Kidney (tissue), 14 donors: ENCODE results near the gene KRTAP5-6. TPM values are rescaled to one million over a fixed set of nuclear protein-coding genes. Genes with fewer than 3 reads are reported as not detected.

Source experiments
- DNase-seq, 5 donors: peaks; one replicate each; pipeline ENCODE4 v3.0.0-alpha.2; 2013 to 2020
- FAIRE-seq: peaks from 2 replicates; lab custom pipeline; 2012; peaks lifted over from hg19 to GRCh38; lab: Jason Lieb, UNC
- H3K27ac ChIP-seq, 2 donors: one replicate each; pipeline ENCODE4 v1.7.0; 2013; ENCODE audit warnings: low read depth in 2 of 2, low read length in 2 of 2, inconsistent platforms in 1 of 2
- H3K27me3 ChIP-seq: one replicate; pipeline ENCODE4 v1.7.1; 2013; ENCODE audit warnings: low read length, inconsistent platforms; ENCODE audit not compliant: control insufficient read depth, insufficient read depth
- H3K36me3 ChIP-seq, 3 donors: one replicate each; pipeline versions ENCODE4 v1.7.0 to v1.7.1; 2013; ENCODE audit warnings: low read length in 3 of 3, control low read depth in 1 of 3, inconsistent platforms in 1 of 3; ENCODE audit not compliant: insufficient read depth in 3 of 3, control insufficient read depth in 2 of 3
- H3K4me1 ChIP-seq, 3 donors: one replicate each; pipeline versions ENCODE4 v1.7.0 to v1.7.1; 2013; ENCODE audit warnings: low read length in 3 of 3, inconsistent platforms in 1 of 3, low read depth in 1 of 3; ENCODE audit not compliant: control insufficient read depth in 2 of 3, insufficient read depth in 2 of 3
- H3K4me3 ChIP-seq, 3 donors: one replicate each; pipeline versions ENCODE4 v1.7.0 to v1.8.1; 2013; ENCODE audit warnings: low read length in 3 of 3, control low read depth in 1 of 3, inconsistent platforms in 1 of 3
- H3K9ac ChIP-seq, 3 donors: one replicate each; pipeline versions ENCODE4 v1.7.0 to v1.7.1; 2013; ENCODE audit warnings: low read length in 3 of 3, control low read depth in 1 of 3, inconsistent platforms in 1 of 3
- H3K9me3 ChIP-seq, 3 donors: one replicate each; pipeline versions ENCODE4 v1.7.0 to v1.7.1; 2013; ENCODE audit warnings: low read length in 3 of 3, control low read depth in 1 of 3, inconsistent platforms in 1 of 3; ENCODE audit not compliant: control insufficient read depth in 2 of 3, insufficient read depth in 1 of 3
- intact Hi-C: fragments of 100-400 bp; cut with DNase I; formaldehyde crosslinking; loops from one replicate; pipeline ENCODE4 v1.11.1; 2022
- polyA plus RNA-seq: library from polyadenylated mRNA; stranded (reverse); fragments of 350-450 nt; fragmentation: Illumina TruSeq; extraction: RNeasy Lipid Tissue Mini Kit (QIAGEN cat#74804); gene quantifications from one replicate; pipeline ENCODE4 v1.2.3, GENCODE V29; 2014; ENCODE audit warnings: low read depth, low replicate concordance; ENCODE audit not compliant: insufficient read depth
- total RNA-seq: library from RNA; stranded (reverse); fragmentation: NEBNext Ultra II Directional; extraction: Animal tissue kit (Norgen Biotek cat#: 25700); gene quantifications from one replicate; pipeline ENCODE4 v1.2.1, GENCODE V29; 2021
- TF ChIP-seq, protein P1 (sequence below): IDR thresholded peaks from 3 replicates; pipeline ENCODE4 v1.5.1; 2012; ENCODE audit warnings: mild to moderate bottlenecking, moderate library complexity, borderline replicate concordance; ENCODE audit not compliant: insufficient read depth; ENCODE audit errors: extremely low read depth
- donor health status: control.
- donor health status: control.
- donor health status: control.
- donor health status: control.
- donor health status: control.
- donor health status: DM: yes; HTN: yes; CAD: no.
- donor health status: Normal renal cell carcinoma (clear cell type).

The KRTAP5-6 gene
- total and polyA plus RNA-seq, 2 donors from 2014 or later = not detected

DNA sequence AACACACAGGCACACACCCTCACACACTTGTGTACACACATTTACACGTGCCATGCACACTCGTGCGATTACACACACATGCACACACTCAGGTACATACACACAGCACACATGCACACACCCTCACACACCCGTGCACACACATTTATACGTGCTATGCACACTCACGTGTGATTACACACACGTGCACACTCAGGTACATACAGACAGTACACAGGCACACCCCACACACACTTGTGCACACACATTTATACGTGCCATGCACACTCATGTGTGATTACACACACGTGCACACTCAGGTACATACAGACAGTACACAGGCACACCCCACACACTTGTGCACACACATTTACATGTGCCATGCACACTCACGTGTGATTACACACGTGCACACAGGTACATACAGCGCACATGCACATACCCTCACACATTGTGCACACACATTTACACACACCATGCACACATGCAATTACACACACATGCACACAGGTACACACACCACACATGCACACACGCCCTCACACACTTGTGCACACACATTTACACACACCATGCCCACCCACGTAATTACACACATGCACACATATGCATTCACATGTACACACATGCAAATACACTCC lies 48.8 kb downstream of the KRTAP5-6 start:
- DNase-seq (no peak), FAIRE-seq (no peak)
- H3K36me3 ChIP-seq = peaks cover 0 to 5% (median 2%) of the 10 kb centered on the region in 3 donors
- TF ChIP-seq, protein P1, sequence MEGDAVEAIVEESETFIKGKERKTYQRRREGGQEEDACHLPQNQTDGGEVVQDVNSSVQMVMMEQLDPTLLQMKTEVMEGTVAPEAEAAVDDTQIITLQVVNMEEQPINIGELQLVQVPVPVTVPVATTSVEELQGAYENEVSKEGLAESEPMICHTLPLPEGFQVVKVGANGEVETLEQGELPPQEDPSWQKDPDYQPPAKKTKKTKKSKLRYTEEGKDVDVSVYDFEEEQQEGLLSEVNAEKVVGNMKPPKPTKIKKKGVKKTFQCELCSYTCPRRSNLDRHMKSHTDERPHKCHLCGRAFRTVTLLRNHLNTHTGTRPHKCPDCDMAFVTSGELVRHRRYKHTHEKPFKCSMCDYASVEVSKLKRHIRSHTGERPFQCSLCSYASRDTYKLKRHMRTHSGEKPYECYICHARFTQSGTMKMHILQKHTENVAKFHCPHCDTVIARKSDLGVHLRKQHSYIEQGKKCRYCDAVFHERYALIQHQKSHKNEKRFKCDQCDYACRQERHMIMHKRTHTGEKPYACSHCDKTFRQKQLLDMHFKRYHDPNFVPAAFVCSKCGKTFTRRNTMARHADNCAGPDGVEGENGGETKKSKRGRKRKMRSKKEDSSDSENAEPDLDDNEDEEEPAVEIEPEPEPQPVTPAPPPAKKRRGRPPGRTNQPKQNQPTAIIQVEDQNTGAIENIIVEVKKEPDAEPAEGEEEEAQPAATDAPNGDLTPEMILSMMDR = no peak
- H3K27me3 ChIP-seq = peaks cover 2% of the 10 kb centered on the region
- H3K27ac ChIP-seq = peak overlapping the region; percentile 65 to 80
- intact Hi-C loops = no loop called here
- peaks cover 0 to 34% (median 4%) of the 10 kb centered on the region in 3 donors for H3K4me1 ChIP-seq
- peak overlapping the region in 1 of 3 donors; percentile 28 for H3K9ac ChIP-seq
- H3K4me3 ChIP-seq = no peak overlapping the region
- peaks cover 0 to 2% (median 0%) of the 10 kb centered on the region in 3 donors for H3K9me3 ChIP-seq

DNA sequence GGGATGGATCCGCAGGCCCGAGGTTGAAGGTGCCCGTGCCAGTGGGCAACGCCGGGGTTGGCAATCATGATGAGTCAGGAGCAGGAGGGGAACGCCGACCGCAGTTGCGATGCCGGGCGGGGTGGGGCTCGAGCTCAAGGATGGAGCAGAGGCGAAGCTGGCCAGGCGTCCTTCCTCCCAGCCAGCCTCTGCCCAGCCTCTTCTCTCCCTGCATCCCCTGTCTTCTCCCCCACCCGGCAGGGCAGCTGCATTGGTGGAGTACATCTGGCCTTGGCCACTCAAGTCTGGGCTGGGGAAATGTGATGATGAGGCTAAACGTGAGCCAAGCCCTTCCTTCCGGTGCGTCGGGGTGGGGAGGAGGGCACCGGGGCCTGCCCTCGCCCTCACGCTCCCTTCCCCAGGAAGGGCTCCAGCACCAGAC lies 49.5 kb downstream of the KRTAP5-6 start:
- no peak for DNase-seq
- Histone ChIP-seq H3K4me1 (peaks cover 0 to 40% (median 4%) of the 10 kb centered on the region in 3 donors), H3K4me3 (no peak overlapping the region), H3K27ac (peak overlapping the region; percentile 10 to 43), H3K9ac (no peak overlapping the region), H3K36me3 (peaks cover 2 to 5% (median 2%) of the 10 kb centered on the region in 3 donors), H3K27me3 (peaks cover 2% of the 10 kb centered on the region), H3K9me3 (peaks cover 0 to 2% (median 0%) of the 10 kb centered on the region in 3 donors)
- TF ChIP-seq, protein P1 = no peak
- intact Hi-C loops = no loop called here
- FAIRE-seq = no peak

DNA sequence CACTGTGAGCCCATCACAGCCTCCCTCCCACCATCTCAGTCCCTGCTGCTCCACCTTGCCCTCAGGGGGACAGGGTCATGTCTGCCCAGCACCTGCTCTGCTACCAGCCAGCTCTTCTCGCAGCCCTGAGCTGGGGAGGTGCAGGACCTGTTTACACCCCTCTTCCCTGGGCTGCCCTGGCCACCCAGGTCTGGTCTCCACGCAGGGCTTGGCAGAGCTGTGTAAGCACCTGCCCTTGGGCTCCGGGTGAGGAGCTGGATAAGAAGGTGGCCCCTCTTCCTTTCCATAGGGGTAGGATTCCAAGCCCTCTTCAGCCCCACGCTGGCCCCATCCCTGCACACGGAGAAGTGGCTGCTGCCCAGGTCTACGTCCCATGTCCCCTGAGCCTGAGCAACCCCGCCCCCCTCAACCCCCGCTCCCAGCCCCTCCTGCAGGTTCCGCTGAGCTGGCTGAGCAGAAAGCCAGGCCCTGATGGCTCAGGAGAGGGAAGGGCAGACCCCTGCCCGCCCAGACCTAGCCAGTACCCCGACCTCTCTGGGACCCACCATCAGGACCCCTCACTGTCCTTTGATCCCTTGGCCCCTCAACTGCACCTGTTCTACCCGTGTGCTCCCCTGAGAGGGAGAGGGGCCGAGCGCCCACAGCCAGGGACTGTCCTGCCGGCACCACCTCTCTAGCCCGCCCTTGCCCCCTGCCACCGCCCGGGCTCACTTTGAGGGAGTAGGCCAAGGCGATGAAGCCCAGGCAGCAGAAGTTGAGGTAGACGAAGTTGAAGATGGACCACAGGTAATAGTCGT lies 50.2 kb downstream of the KRTAP5-6 start:
- Histone ChIP-seq H3K9me3 (peaks cover 0 to 2% (median 0%) of the 10 kb centered on the region in 3 donors), H3K4me1 (peaks cover 0 to 43% (median 4%) of the 10 kb centered on the region in 3 donors), H3K36me3 (peaks cover 2 to 5% (median 5%) of the 10 kb centered on the region in 3 donors), H3K27ac (peak overlapping the region; percentile 36 to 43), H3K9ac (no peak overlapping the region), H3K27me3 (peaks cover 2% of the 10 kb centered on the region), H3K4me3 (peak overlapping the region in 1 of 3 donors; percentile 29)
- intact Hi-C loops = no loop called here
- TF ChIP-seq, protein P1 = no peak
- FAIRE-seq = no peak
- DNase-seq = peak in 1 of 5 donors; percentile 36

Other genes starting within 250 kb of the KRTAP5-6 start
- gene MOB2, start 210.4 kb upstream of the KRTAP5-6 start, total RNA-seq = 51.7 TPM
- gene MOB2, start 210.4 kb upstream of the KRTAP5-6 start, polyA plus RNA-seq = 50.7 TPM
- gene DUSP8, start 124.9 kb upstream of the KRTAP5-6 start, total RNA-seq = 9.1 TPM
- gene DUSP8, start 124.9 kb upstream of the KRTAP5-6 start, polyA plus RNA-seq = 1.9 TPM
- gene KRTAP5-1, start 111.9 kb upstream of the KRTAP5-6 start, total RNA-seq = not detected
- not detected for gene KRTAP5-1, start 111.9 kb upstream of the KRTAP5-6 start, polyA plus RNA-seq
- gene KRTAP5-2, start 98.9 kb upstream of the KRTAP5-6 start, total RNA-seq = not detected
- gene KRTAP5-2, start 98.9 kb upstream of the KRTAP5-6 start, polyA plus RNA-seq = not detected
- not detected for gene KRTAP5-3, start 88.7 kb upstream of the KRTAP5-6 start, total RNA-seq
- not detected for gene KRTAP5-3, start 88.7 kb upstream of the KRTAP5-6 start, polyA plus RNA-seq
- not detected for gene KRTAP5-4, start 75.1 kb upstream of the KRTAP5-6 start, total RNA-seq
- not detected for gene KRTAP5-4, start 75.1 kb upstream of the KRTAP5-6 start, polyA plus RNA-seq
- gene KRTAP5-5, start 67.4 kb upstream of the KRTAP5-6 start, total RNA-seq = not detected
- gene KRTAP5-5, start 67.4 kb upstream of the KRTAP5-6 start, polyA plus RNA-seq = not detected
- gene IFITM10, start 53.4 kb downstream of the KRTAP5-6 start, total RNA-seq = 6.4 TPM
- gene IFITM10, start 53.4 kb downstream of the KRTAP5-6 start, polyA plus RNA-seq = 2.3 TPM
- gene CTSD, start 66.7 kb downstream of the KRTAP5-6 start, total RNA-seq = 2,183 TPM
- gene CTSD, start 66.7 kb downstream of the KRTAP5-6 start, polyA plus RNA-seq = 2,764 TPM
- gene SYT8, start 137.8 kb downstream of the KRTAP5-6 start, total RNA-seq = 1.7 TPM
- 1.2 TPM for gene SYT8, start 137.8 kb downstream of the KRTAP5-6 start, polyA plus RNA-seq
- 1.3 TPM for gene TNNI2, start 141.8 kb downstream of the KRTAP5-6 start, total RNA-seq
- not detected for gene TNNI2, start 141.8 kb downstream of the KRTAP5-6 start, polyA plus RNA-seq
- gene LSP1, start 155.9 kb downstream of the KRTAP5-6 start, total RNA-seq = 26.1 TPM
- 8.4 TPM for gene LSP1, start 155.9 kb downstream of the KRTAP5-6 start, polyA plus RNA-seq
- not detected for gene PRR33, start 194.7 kb downstream of the KRTAP5-6 start, total RNA-seq
- gene PRR33, start 194.7 kb downstream of the KRTAP5-6 start, polyA plus RNA-seq = not detected
- gene TNNT3, start 222.5 kb downstream of the KRTAP5-6 start, total RNA-seq = 0.60 TPM
- not detected for gene TNNT3, start 222.5 kb downstream of the KRTAP5-6 start, polyA plus RNA-seq